Activated naive CD8-positive, alpha-beta T cell (primary cell): ENCODE measurements around the gene CLIC5.

Experiments used
- H3K27ac Mint-ChIP-seq: one replicate; pipeline ENCODE4 v1.8.0; 2021; ENCODE audit warnings: mixed read lengths
- H3K27me3 Mint-ChIP-seq: one replicate; pipeline ENCODE4 v1.8.0; 2021; ENCODE audit warnings: mixed read lengths
- H3K36me3 Mint-ChIP-seq: one replicate; pipeline ENCODE4 v1.8.0; 2021; ENCODE audit warnings: mixed read lengths
- H3K4me1 Mint-ChIP-seq: one replicate; pipeline ENCODE4 v1.8.0; 2021; ENCODE audit warnings: low read depth, mixed read lengths
- H3K4me3 Mint-ChIP-seq: one replicate; pipeline ENCODE4 v1.8.0; 2021; ENCODE audit warnings: mild to moderate bottlenecking, mixed read lengths
- H3K9me3 Mint-ChIP-seq: one replicate; pipeline ENCODE4 v1.8.0; 2021; ENCODE audit warnings: low read depth, mixed read lengths

The CLIC5 gene

DNA sequence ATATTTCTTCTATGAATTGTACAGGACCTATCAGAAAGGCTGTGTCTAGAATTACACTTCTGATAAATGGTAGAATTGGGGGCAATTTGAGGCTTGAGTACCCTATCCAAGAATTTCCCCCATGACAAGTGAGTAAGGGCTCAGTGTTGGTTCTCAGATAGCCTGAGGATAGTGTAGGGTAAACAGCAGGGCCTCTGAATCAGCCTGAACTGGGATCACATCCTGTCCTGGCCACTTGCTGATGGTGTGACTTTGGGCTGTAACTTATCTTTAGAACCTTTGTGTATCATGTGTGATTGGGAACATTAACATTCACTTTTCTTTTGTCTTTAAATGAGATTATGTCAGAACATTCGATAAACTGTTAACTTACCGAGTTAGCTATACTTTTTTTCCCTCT, 151.0 kb downstream of the CLIC5 start:
- Mint-ChIP-seq H3K4me1 (no peaks in the 10 kb centered on the region), H3K36me3 (no peaks in the 10 kb centered on the region), H3K9me3 (no peaks in the 10 kb centered on the region), H3K27me3 (peaks cover 11% of the 10 kb centered on the region), H3K4me3 (no peak overlapping the region), H3K27ac (no peak overlapping the region)

GRCh38 chr6:45858691-45859090, 157.0 kb downstream of the CLIC5 start:
- Mint-ChIP-seq H3K36me3 (no peaks in the 10 kb centered on the region), H3K27ac (no peak overlapping the region), H3K4me1 (no peaks in the 10 kb centered on the region), H3K4me3 (no peak overlapping the region), H3K27me3 (peaks cover 5% of the 10 kb centered on the region), H3K9me3 (no peaks in the 10 kb centered on the region)

GRCh38 chr6:45857827-45858226, 157.8 kb downstream of the CLIC5 start:
- Mint-ChIP-seq H3K9me3 (no peaks in the 10 kb centered on the region), H3K4me1 (no peaks in the 10 kb centered on the region), H3K27me3 (peaks cover 7% of the 10 kb centered on the region), H3K4me3 (no peak overlapping the region), H3K36me3 (no peaks in the 10 kb centered on the region), H3K27ac (no peak overlapping the region)

- no peak overlapping the region for H3K27ac Mint-ChIP-seq
- peaks cover 12% of the 10 kb centered on the region for H3K27me3 Mint-ChIP-seq
- H3K36me3 Mint-ChIP-seq, result no peaks in the 10 kb centered on the region
- no peaks in the 10 kb centered on the region for H3K9me3 Mint-ChIP-seq
- H3K4me1 Mint-ChIP-seq, result no peaks in the 10 kb centered on the region
- H3K4me3 Mint-ChIP-seq, result no peak overlapping the region
Observed at GRCh38 chr6:45855642-45856394, 159.8 kb downstream of the CLIC5 start.

- peaks cover 7% of the 10 kb centered on the region for H3K27me3 Mint-ChIP-seq
- no peaks in the 10 kb centered on the region for H3K9me3 Mint-ChIP-seq
- H3K4me3 Mint-ChIP-seq, result no peak overlapping the region
- H3K36me3 Mint-ChIP-seq, result no peaks in the 10 kb centered on the region
- H3K27ac Mint-ChIP-seq, result no peak overlapping the region
- H3K4me1 Mint-ChIP-seq, result no peaks in the 10 kb centered on the region
Observed at GRCh38 chr6:45854149-45854742, 161.4 kb downstream of the CLIC5 start.

DNA sequence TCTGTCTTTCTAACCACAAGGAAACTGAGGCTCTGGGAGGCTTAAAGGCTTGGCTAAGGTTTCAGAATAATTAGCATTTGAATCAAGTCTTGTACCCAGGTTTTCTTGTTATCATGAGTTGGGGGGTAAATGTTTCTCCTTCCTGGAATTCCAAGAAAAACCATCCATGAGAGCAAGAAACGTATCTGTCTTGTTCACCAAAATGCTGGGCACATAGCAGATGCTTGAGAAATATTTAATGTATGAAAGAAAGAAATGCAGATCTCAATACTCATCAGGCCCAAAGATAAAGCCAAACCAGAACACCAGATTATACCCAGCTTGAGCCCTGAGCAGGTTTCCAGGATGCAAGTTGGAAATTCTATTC, 164.6 kb downstream of the CLIC5 start:
- no peak overlapping the region for H3K4me3 Mint-ChIP-seq
- H3K4me1 Mint-ChIP-seq, result no peaks in the 10 kb centered on the region
- H3K9me3 Mint-ChIP-seq, result no peaks in the 10 kb centered on the region
- peaks cover 7% of the 10 kb centered on the region for H3K27me3 Mint-ChIP-seq
- H3K27ac Mint-ChIP-seq, result no peak overlapping the region
- H3K36me3 Mint-ChIP-seq, result no peaks in the 10 kb centered on the region

GRCh38 chr6:45850378-45851033, 165.2 kb downstream of the CLIC5 start:
- Mint-ChIP-seq H3K4me1 (no peaks in the 10 kb centered on the region), H3K36me3 (no peaks in the 10 kb centered on the region)

DNA sequence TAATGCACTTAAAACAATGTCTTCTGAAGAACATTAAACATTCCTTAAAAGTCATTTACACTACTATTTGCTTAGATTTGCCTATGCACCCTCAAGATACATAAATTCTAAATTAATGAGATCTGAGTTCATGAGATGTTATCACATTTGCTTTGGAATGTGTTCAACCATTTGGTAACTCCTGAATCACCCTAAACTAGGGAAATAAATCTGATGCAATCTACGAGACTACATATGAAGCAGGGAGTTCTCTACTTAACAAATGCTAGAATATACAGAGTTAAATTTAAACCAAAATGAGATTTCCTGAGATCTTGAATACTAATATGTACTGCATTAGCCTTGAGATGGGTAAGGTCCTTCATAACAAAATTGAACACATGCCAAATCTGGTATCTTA, 170.1 kb downstream of the CLIC5 start:
- Mint-ChIP-seq H3K4me1 (no peaks in the 10 kb centered on the region), H3K9me3 (no peaks in the 10 kb centered on the region), H3K27me3 (no peaks in the 10 kb centered on the region), H3K36me3 (no peaks in the 10 kb centered on the region), H3K27ac (no peak overlapping the region), H3K4me3 (no peak overlapping the region)

More at GRCh38 chr6:45850378-45851033, 165.2 kb downstream of the CLIC5 start:
- H3K27me3 Mint-ChIP-seq, result peaks cover 7% of the 10 kb centered on the region
- H3K4me3 Mint-ChIP-seq, result no peak overlapping the region
- H3K27ac Mint-ChIP-seq, result no peak overlapping the region
- H3K9me3 Mint-ChIP-seq, result no peaks in the 10 kb centered on the region

DNA sequence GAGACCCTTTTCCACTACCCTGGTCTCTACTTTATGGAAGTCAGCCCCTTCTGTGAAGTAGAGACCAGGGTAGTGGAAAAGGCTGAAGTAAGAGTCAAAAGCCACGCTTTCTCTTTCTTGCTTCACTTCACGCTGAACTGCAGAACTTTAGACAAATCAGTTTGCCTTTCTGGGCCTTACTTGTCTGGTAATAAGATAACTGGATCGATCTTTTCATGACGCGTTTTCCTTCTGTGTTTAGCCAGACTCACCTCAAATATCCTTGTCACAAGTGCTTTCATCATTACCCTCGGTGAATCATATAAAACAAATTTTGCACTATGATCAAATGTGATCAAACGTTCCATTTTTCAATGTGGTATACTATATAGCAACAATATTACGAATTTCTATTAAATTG, 170.7 kb downstream of the CLIC5 start:
- H3K4me1 Mint-ChIP-seq, result no peaks in the 10 kb centered on the region
- H3K4me3 Mint-ChIP-seq, result no peak overlapping the region
- no peaks in the 10 kb centered on the region for H3K9me3 Mint-ChIP-seq
- no peaks in the 10 kb centered on the region for H3K36me3 Mint-ChIP-seq
- no peaks in the 10 kb centered on the region for H3K27me3 Mint-ChIP-seq
- H3K27ac Mint-ChIP-seq, result no peak overlapping the region

DNA sequence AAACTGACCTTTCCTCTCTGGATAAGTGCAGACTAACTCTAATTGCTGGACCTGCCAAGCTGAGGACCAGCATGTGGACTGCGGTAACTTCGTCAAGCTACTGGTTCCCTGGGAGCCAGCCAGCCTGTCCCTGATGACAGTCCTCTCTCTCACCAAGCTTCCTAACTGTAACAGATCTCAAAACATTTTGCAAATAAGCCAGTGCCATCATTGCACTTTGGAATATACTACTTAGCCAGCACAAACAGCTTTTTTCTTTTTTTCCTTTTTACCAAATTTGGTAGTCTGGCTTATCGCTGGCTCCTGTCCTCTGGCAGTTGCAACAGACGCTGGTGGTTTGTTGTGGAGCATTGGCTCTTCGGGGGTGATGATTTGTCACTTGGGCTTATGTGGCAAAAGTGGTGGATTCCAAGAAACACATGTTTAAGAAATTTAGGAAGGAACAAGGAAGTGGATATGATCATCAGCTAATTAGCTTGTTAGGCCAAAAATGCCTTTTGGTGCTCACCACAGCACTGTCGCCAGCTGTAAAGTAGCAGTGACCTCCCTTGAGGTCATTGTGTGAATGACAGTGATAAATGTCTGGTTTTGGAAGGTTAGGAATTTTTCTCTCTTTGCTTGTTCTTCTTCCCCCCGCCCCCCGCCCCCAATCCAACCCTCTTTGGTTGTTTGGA, 171.7 kb downstream of the CLIC5 start:
- Mint-ChIP-seq H3K4me3 (no peak overlapping the region), H3K36me3 (no peaks in the 10 kb centered on the region), H3K27ac (no peak overlapping the region), H3K9me3 (no peaks in the 10 kb centered on the region), H3K4me1 (no peaks in the 10 kb centered on the region), H3K27me3 (no peaks in the 10 kb centered on the region)

GRCh38 chr6:45841062-45841461, 174.6 kb downstream of the CLIC5 start:
- no peaks in the 10 kb centered on the region for H3K27me3 Mint-ChIP-seq
- H3K36me3 Mint-ChIP-seq, result no peaks in the 10 kb centered on the region
- H3K9me3 Mint-ChIP-seq, result no peaks in the 10 kb centered on the region
- no peak overlapping the region for H3K4me3 Mint-ChIP-seq
- peaks cover 19% of the 10 kb centered on the region for H3K4me1 Mint-ChIP-seq
- H3K27ac Mint-ChIP-seq, result no peak overlapping the region

GRCh38 chr6:45838996-45839395, 176.7 kb downstream of the CLIC5 start:
- Mint-ChIP-seq H3K4me1 (peaks cover 19% of the 10 kb centered on the region), H3K4me3 (no peak overlapping the region), H3K9me3 (no peaks in the 10 kb centered on the region), H3K27me3 (no peaks in the 10 kb centered on the region), H3K36me3 (no peaks in the 10 kb centered on the region), H3K27ac (no peak overlapping the region)

- Mint-ChIP-seq H3K27me3 (no peaks in the 10 kb centered on the region), H3K36me3 (no peaks in the 10 kb centered on the region), H3K4me1 (peaks cover 19% of the 10 kb centered on the region), H3K27ac (no peak overlapping the region), H3K9me3 (no peaks in the 10 kb centered on the region), H3K4me3 (no peak overlapping the region)
Observed at GRCh38 chr6:45838451-45838850, 177.2 kb downstream of the CLIC5 start.

GRCh38 chr6:45837541-45838200, 178.0 kb downstream of the CLIC5 start:
- Mint-ChIP-seq H3K4me1 (peaks cover 19% of the 10 kb centered on the region), H3K36me3 (no peaks in the 10 kb centered on the region), H3K27ac (peak overlapping the region; percentile 24), H3K27me3 (no peaks in the 10 kb centered on the region), H3K4me3 (no peak overlapping the region), H3K9me3 (no peaks in the 10 kb centered on the region)

DNA sequence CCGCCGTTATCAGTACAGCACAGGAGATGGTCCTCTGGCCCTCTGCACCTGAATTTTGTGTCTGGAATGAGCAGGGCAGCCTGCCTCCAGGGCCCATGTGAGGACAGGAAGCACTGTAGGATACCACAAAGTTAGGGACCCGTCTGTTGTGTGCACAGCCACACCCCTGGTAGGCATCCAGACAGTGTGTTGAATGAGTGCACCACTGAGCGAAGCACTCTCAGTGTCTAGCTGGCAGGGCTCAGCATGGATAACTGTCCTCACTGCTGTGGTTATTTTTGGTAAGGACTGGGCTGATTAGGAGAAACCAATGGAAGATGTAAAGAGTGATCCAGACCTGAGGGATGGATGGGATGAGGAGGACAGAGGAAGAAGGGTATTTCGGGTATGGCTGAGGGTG, 178.7 kb downstream of the CLIC5 start:
- Mint-ChIP-seq H3K9me3 (no peaks in the 10 kb centered on the region), H3K4me3 (no peak overlapping the region), H3K27ac (peak overlapping the region; percentile 55), H3K27me3 (no peaks in the 10 kb centered on the region), H3K4me1 (peaks cover 19% of the 10 kb centered on the region), H3K36me3 (no peaks in the 10 kb centered on the region)
